Ovary (tissue), 3 donors: ENCODE results near the gene TNFRSF6B.

Experiments used
- CTCF ChIP-seq, 3 donors: fragments of 450-650 bp in 2 of 3; fragments of 200-600 bp in 1 of 3; IDR thresholded peaks; one replicate each; pipeline versions ENCODE4 v1.5.1 to v1.8.0; 2016 to 2022; ENCODE audit warnings: antibody characterized with exemption in 3 of 3, mild to moderate bottlenecking in 1 of 3
- POLR2A ChIP-seq: fragments of 450-650 bp; IDR thresholded peaks from one replicate; pipeline ENCODE4 v1.6.1; 2017; ENCODE audit warnings: antibody characterized with exemption, mild to moderate bottlenecking, moderate library complexity
- donor health status: DM: no; HTN: no; CAD: no.

GRCh38 chr20:63663332-63664066 lies 33.0 kb upstream of the TNFRSF6B start:
- TF ChIP-seq POLR2A (no peak), CTCF (IDR thresholded peaks at IDR 0.05) (no peak)
